GM23248 (cell line): Measurements from ENCODE around the gene ZC3HAV1.

Experiments
- EZH2 ChIP-seq: fragments of 200-600 bp; sonication (generic); IDR thresholded peaks from 2 replicates; pipeline ENCODE4 v1.6.1; 2018; ENCODE audit warnings: antibody characterized with exemption, mild to moderate bottlenecking; ENCODE audit not compliant: insufficient read depth, poor library complexity, severe bottlenecking
- EZH2phosphoT487 ChIP-seq: fragments of 200-600 bp; sonication (generic); IDR thresholded peaks from 2 replicates; pipeline ENCODE4 v1.6.1; 2018; ENCODE audit warnings: antibody characterized with exemption, moderate library complexity, mild to moderate bottlenecking, low read depth; ENCODE audit not compliant: insufficient read depth

DNA sequence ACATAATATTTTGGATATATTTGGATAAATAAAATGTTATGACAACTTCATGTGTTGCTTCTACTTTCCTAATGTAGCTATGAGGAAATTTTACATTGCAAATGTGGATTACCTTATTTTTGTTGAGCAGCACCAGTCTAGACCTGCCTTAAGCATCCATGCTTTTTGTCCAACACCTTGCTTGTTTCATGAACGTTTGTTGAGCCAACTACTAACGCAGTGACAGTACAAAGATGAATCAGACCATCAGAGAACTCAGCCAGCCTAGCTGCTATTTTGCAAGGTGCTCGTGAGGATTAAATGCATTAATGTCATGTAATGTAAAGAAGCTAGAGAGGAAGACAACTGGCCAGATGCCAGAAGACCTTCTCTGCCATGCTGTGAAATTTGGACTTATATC lies 72.6 kb downstream of the ZC3HAV1 start:
- TF ChIP-seq EZH2phosphoT487, result no peak
- TF ChIP-seq EZH2, result no peak
